HG03025 (cell line): ENCODE measurements around the gene PACSIN1.

ENCODE experiments used
- ATAC-seq: cut with Tn5 transposase; IDR thresholded peaks from one replicate; pipeline ENCODE4 v1.9.1; 2021; ENCODE audit warnings: mild to moderate bottlenecking, moderate library complexity; ENCODE audit not compliant: unreplicated experiment, low FRiP score

The PACSIN1 gene

DNA sequence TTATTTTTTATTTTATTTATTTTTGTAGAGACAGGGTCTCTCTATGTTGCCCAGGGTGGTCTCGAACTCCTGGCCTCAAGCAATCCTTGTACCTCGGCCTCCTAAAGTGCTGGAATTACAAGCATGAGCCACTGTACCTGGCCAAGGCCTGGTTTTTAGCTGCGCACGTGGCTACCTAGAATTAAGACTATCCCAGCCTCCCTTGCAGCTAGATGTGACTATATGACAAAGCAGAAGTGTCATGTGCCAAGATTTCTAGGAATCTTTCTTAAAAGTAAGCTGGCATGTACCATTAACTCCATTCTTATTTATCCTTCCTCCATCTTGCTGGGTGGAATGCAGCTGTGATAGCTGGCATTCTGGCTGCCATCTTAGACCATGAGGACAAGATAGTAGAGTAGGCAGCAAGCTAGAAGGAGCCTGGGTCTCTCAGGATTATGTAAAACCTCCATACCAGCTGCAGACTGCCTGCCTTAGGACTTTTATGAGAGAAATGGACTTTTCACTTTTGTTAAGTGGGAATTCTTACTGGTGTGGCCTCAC is 92.4 kb downstream of the PACSIN1 start:
- no peak for ATAC-seq

DNA sequence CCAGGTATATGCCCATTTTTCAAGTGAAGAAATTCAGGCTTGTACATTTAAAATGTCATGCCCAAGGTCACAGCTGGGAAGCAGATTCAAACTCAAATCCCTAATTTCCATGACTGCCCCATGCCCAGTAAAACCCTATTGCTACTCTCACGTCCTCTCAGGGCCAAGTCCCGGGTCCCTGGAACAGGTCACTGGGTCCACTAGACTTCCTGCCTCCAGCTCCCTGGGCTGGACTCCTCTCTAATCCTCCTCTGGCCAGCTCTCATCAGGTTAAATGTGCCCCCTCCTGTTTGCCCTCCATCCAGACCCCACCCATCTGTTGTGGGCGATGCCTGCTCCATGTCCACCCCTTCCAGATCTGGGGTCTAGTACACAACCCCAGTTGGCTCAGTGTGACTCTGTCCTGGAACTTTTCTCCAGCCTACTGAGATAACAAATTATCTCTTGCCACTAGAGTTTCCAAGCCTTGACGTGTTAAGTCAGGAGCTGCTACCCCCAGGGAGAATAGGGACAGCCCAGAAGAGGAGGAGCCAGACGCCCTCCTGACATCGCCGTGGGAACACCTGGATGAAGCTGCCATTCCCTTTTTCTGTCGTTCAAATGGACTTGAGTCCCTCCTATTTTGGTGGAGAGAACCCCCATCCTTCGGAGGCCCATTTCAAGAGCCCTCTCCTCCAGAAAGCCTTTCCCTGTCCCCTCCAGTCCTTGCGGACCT is 93.9 kb downstream of the PACSIN1 start:
- ATAC-seq = no peak

DNA sequence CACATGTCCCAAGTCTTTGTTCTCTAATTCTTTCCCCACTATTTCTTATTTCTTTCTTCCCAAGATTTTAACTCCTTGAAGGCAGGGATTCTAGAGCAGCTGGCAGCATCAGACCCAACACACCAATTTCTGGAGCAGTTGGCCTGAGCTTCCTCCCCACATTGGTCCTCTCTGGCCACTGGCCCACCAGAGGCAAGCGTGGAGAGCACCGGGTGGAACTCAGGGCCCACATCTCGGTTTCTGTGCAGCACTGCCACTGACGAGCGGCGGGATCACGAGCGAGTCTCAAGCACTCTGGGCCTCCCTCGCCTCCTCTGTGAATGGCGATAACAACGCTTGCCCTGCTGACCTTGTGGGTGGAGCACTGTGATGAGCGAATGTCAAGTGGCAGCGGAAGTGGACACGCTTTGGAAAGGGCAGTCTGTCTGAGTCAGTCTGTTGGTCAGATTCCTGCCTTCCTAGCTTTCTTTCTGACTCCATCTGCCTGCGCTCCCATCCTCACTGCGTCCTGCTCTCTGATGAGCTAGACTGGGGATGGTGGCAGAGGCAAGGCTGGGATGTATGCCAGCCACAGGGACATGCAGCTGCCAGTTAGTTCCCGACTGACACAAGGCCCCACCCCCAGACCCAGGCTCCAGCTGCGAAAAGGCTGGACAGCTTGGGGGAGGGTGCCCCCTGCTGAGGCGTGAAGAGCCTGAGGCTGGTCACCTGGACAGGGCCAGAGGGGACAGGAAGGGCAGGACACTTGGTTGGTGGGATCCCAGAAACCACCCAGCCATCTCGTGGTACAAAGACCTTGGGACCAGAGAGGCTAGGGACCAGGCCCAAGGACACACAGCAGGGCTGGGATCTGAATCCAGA is 94.7 kb downstream of the PACSIN1 start:
- no peak for ATAC-seq

DNA sequence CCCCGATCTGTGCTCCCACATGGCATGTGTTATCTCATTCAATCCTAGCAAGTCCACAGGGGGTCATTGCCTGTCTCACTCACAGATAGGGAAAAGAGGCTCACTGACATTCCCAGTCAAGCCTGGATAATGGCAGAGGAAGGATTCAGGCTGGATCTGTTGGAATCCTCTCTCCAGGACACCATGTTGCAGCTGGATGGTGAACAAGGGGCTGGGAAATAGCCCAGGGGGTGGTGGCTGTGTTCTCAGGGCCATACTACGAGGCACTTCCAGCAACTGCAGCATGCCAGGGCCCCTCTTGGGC is 95.3 kb downstream of the PACSIN1 start:
- ATAC-seq = no peak

DNA sequence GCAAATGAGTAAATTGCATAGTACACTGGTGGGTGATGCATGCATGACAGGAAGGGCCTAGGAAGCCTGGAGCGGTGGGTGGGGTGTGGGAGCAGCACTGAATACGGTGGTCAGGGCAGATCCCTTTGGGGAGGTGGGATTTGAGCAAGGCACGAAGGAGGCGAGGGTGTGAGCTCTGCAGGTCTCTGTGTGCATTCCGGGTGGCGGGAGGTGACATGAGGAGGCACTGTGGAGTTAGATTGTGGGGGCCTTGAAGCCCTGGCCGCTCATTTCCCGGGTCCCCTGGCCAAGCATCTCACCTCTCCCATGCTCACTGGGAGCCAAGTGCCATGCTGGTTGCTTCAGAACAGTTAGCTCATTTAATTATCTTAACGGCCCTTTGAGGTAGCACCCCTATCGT is 96.5 kb downstream of the PACSIN1 start:
- ATAC-seq = no peak

DNA sequence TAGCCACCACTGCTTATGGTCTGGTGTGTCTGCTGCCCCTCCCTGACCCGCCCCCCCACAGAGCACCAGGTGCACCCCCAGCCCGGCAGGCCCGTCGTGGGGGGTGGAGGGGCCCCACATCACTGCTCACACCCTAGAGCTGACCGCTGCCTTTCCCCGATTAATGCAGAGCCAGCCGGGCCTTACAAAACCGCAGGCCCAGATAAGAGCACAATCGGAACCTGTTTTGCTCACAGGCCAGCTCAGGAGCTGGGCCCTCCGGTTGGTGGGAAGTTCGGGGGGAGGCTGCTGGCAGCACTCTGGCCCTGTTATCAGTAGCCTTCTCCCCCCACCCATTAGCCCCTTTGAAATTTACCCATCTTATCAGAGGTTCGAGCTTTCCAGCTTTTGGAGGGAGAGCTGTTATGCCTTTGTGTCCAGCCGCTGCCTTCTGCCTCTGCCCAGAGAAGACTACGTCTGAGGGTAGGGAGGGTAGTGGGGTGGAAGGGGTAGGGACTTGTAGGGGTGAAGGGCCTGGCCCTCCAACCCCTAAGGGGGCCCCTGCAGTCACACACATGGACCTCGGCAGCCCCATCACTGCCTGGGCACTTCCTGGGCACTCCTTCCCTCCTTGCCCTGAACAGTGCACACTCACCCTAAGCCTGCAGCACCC is 97.1 kb downstream of the PACSIN1 start:
- no peak for ATAC-seq

DNA sequence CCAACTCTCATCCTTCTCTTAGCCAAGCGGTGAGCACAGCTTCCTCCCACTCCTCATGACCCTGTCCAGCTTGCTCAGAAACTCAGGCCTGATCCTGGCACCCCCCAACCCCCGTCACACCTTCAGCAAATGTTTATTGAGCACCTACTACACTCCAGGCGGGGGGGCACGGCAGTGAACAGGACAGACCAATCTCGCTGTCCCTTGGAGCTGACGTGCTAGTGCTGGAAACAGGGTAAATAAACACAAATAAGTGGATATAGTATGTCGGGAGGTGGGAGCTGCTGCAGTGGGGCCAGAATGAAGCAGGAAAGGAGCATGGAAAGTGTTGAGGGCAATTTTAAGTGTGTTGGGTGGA is 97.6 kb downstream of the PACSIN1 start:
- no peak for ATAC-seq

DNA sequence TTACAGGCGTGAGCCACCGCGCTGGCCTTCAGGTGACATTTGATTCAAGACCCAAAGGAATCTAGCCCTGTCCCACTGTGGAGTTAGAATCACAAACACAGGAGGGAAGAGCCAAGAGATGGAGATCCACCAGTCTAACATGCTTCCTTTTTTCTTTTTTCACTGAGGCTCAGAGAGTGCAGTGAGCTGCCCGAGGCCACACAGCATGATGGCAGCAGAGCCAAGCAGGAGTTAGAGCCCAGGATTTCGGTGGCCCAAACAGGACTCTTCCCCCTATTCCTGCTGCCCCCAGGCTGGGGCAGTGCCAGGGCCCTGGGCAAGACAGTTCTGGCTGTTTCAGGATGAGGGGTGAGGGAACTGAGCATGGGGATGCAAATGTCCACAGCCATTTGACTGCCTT is 98.3 kb downstream of the PACSIN1 start:
- ATAC-seq = no peak

DNA sequence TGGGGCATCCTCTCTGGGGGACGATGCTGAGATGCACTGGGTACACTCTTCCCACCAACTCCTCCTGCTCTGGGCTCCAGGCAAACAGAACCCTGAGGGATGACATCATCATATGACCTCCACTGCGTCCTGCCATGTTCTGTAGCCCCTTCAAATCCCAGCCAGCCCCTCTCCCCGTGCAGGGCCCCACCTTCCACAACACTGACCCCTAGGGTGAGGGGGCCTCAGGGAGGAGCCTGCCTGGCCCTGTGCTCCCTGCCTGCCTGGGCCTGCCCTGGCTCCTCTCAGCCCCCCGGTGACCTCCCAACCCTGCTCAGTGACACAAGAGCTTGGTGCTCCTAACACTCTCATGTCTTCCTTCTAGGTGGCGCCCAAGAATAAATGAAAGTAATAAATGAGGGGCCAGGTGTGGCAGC is 99.9 kb downstream of the PACSIN1 start:
- ATAC-seq = no peak

DNA sequence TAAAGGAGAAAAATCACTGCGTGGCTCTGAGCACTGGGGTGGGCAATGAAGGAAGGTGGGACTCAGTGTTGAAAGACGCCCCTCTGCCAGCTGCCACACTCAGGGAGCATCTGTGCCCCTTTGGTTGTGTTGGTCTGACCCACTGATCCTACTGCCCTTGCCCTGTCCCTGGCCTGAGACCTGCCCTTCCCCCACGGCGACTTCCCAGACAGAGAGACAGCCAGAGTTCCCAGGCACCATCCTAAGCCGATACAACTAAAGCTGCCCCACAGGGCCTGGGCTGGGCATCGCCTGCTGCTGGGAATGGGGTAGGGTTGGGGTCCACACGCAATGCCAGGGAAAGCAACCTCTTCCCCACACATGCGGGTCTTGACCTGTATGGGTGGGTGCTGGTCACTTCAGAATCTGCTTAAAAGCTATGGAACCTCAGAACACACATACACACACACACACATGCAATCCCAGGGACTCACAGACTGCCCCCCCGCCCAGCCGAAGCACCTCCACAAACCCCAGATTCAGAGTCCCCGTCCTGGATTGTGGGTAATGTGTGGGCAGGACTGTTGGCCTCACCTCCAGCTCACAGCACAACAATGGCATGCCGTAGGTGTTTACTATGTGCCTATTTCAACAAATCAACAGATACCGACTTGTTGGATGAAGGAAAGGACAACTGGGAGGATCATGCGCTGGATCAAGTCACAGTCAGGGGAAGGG is 101.1 kb downstream of the PACSIN1 start:
- ATAC-seq = no peak

DNA sequence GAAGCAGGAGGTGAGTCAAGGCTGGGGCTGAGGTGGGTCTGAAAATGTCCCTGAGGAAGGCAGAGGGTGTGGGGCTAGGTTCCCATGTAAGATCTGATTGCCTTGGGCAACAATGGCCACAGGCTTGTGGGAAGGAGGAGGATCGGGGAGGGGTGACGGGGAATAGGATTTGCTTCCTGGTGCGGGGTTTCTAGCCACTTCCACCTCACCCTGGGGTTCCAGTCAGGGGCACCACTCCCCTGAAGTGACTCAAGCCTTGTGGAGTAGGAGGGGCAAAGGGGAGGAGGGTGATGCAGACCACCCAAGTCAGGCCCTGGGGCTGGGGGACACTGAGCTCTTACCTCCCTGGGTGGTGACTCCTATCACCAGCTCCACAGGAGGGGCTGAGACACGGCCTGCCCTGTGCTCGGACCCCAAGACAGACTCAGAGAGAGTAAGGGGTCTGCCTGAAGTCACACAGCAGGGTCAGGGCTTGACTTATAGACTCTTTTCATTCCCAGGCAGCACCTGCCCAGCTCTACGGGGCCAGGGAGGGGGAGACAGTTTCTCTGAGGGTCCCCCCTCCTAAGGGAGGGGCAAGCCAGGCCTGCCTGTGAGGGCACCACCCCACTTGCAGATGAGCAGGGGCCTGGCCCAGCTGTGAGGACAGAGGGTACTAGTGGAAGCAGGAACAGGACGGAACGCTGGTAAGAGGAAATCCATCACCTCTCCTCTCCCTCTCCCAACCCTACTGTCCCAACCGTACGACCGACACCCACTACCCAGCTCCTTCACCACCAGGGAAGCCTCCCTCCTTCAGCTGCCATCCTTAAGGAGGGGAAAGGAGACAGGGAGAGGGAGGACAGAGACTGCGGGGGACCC is 102.7 kb downstream of the PACSIN1 start:
- no peak for ATAC-seq

DNA sequence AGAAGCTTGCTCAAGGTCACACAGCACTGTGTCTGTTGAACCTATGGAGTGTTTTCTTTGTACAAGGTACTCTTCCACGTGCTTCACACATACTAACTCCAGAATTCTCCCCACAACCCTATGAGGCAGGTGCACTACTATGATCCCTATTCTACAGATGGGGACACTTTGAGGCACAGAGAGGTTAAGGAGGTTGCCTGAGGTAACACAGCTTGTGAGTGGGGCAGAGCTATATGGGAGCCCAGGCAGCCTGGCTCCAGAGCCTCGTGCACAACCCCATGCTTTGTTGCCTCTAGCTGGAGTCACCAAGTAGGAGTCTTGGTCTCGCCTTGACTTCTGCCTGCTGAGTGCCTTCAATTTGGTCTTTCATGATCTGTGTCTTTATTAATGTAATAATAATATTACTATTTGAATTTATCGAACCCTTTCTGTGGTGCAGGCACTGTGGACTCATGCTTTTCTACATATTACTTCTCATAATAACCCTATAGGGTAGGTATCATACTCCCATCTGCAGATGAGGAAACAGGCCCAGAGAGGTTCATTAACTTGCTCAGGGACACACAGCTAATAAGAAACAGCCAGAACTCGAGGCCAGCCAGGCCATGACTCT is 103.6 kb downstream of the PACSIN1 start:
- ATAC-seq = no peak

DNA sequence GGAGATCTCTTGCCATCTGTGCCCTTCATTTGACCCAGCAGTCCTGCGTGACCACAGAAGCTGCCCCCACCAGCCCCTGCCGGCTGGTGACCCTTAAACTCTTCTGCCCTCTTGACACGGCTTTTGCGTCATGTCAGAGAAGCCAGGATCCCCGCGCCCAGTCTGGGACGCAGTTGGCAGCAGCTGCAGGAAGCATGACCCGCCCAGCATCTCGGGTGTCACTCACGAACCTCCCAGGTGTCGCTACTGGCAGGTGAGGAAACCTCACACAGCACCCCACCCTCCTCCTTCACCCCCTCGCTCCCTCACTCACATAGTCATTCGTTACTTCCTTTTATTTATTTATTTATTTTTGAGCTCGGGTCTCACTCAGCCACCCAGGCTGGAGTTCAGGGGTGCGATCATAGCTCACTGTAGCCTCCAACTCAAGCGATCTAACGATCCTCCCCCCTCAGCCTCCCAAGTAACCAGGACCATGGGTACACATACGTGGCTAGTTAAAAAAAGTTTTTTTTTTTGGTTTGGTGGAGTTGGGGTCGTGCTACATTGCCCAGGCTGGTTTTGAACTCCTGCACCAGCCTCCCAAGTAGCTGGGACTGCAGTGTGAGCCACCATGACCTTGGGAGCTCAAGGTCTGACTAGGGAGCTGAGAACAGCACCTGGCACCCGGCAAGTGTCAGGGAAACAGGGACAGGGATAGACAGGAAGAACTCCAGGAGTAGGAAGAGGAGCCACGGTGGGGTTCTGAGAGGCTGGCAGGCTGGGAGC is 104.4 kb downstream of the PACSIN1 start:
- no peak for ATAC-seq

DNA sequence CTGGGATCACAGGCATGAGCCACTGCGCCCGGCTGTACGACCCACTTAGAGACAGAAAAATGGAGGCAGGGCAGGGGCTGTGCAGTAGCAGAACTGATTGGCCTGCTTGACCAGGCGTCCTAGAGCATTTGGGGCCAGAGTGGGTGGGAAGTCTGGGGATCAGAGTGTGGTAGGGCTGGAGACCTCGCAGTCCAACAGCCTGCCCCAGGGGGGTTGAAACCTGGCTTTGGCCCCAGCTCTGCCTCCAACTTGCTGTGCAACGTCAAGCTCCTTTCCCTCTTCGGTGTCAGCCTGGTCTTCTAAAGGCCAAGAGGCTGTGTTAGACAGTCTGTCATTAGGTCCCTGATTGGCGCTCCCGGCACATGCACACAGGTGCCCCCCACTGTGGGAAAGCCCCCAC is 105.5 kb downstream of the PACSIN1 start:
- ATAC-seq = no peak

DNA sequence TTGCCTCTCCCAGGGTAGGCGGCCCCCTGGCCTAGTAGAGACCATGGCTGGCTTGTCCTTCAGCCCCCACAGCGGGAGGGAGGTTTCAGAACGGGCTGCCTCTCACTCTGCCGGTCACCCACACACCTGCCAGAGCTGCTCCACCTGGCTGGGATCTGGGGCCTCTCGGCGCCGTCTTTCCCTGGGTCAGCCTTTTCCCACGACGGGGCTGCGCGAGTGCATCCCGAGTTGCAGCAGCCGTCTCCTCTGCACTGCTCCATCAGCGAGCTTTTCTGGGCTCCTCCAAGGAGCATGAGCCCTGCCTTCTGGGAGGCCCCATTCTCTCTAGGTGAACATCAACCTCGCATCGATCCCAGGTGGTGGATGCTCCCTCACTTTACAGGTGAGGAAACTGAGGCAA is 106.1 kb downstream of the PACSIN1 start:
- no peak for ATAC-seq

DNA sequence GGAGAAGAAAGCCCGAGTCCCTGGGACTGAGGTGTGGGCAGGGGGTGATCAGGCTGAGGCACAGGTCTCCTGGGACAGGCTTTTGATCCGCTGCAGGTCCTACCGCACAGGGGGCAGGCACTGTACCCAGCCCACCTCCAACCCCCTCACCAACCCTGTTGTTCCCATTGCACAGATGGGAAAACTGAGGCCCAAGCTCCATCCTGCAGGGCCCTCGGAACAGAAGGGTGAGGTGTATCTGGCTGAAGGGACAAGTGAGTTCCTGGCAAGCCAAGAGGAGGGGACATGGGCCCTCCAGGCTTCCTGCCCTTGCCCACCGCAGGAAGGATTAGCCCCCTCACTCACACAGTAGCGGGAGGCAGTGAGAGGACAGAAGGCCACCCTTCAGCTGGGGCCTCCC is 106.7 kb downstream of the PACSIN1 start:
- no peak for ATAC-seq

DNA sequence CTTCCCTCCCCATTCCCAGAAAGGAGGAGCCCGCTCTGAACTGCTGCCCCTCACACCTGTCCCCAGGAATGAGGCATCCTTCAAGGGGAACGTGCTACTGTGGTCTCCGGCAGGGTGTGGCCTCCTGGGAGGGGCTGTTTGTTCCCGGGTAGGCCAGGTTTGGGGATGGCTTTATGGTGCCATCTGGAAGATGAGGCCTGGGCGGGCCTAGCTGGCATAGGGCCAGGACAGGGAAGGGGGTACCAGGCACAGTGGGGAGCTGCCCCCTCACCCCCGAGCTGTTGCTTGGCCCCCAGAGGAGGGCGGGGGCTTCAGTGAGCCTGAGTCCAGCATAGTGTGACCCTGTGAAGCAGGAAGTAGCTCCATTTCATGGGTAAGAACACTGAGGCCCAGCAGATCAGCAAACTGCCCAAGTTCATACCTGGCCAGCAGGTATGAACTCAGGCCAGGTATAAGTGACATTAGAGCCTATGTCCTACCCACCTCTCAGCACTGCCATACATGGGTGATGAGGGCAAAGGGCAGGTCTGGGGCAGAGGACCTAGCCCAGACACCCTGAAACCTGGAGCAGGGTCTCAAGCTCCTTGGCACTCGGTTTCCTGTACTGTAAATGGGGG is 107.8 kb downstream of the PACSIN1 start:
- no peak for ATAC-seq

DNA sequence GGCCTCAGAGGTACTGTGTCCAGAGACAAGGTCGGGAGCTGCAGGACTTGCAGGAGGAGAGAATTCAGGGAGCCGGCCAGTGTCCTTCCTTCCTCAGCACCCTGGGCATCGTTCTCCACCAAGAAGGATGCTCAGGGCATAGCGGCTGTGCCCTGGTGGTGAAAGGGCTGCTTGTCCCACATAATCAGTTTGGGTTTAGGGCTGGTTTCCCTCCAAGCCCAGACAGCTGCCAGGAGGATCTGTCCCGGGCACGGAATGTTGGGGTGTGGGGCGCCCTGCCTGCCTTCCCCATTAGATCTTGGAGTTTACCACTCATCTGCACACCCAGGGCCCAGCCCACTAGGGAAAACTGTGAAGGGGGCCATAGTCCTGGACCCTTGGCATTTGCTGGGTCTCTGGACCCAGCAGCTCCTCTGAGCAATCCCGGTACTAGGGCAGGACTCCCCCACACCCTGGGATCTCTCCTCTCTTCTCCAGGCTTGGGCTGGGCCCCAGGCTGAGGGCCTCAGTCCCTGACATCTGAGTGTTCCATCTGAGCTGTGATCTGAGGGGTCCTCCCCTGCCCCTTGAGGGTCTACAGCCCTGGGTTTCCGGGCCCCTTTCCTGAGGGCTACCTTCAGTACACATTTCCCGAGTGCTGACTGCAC is 108.9 kb downstream of the PACSIN1 start:
- ATAC-seq = no peak
